KMS-11 (cell line): ENCODE results near the gene TBL2.

Experiments used
- H2AFZ ChIP-seq: fragments of 200-600 bp; sonication (generic); 2 replicates; pipeline ENCODE4 v1.6.1; 2016; ENCODE audit warnings: antibody characterized with exemption, mixed run types, low read depth
- H3K27ac ChIP-seq: fragments of 200-600 bp; sonication (generic); 2 replicates; pipeline ENCODE4 v1.6.1; 2016; ENCODE audit warnings: mild to moderate bottlenecking, mixed run types
- H3K27me3 ChIP-seq: fragments of 200-600 bp; sonication (generic); 2 replicates; pipeline ENCODE4 v1.6.1; 2017; ENCODE audit warnings: mild to moderate bottlenecking, low read depth, mixed run types, moderate library complexity; ENCODE audit not compliant: insufficient read depth
- H3K36me3 ChIP-seq: fragments of 200-600 bp; sonication (generic); 2 replicates; pipeline ENCODE4 v1.6.1; 2017; ENCODE audit warnings: mild to moderate bottlenecking, mixed run types; ENCODE audit not compliant: insufficient read depth
- H3K4me1 ChIP-seq: fragments of 200-600 bp; sonication (generic); 2 replicates; pipeline ENCODE4 v1.6.1; 2016; ENCODE audit warnings: mild to moderate bottlenecking, low read depth, mixed run types; ENCODE audit not compliant: poor library complexity, severe bottlenecking
- H3K4me2 ChIP-seq: fragments of 200-600 bp; sonication (generic); 2 replicates; pipeline ENCODE4 v1.7.0; 2016; ENCODE audit warnings: mild to moderate bottlenecking, mixed run types
- H3K4me3 ChIP-seq: fragments of 200-600 bp; sonication (generic); IDR thresholded peaks from 2 replicates; pipeline ENCODE4 v1.6.1; 2017; ENCODE audit warnings: low read depth, low read length, mixed read lengths; ENCODE audit not compliant: insufficient read depth
- H3K79me2 ChIP-seq: fragments of 200-600 bp; sonication (generic); 2 replicates; pipeline ENCODE4 v1.6.1; 2016; ENCODE audit warnings: low read depth, mixed run types; ENCODE audit not compliant: insufficient read depth
- H3K9ac ChIP-seq: fragments of 200-600 bp; sonication (generic); 2 replicates; pipeline ENCODE4 v1.6.1; 2016; ENCODE audit warnings: mild to moderate bottlenecking, mixed run types
- H4K20me1 ChIP-seq: fragments of 200-600 bp; sonication (generic); 2 replicates; pipeline ENCODE4 v1.6.1; 2016; ENCODE audit warnings: mild to moderate bottlenecking, mixed run types; ENCODE audit not compliant: insufficient read depth
- TF ChIP-seq, protein P1 (sequence below): fragments of 200-600 bp; sonication (generic); conservative IDR thresholded peaks from 2 replicates; pipeline ENCODE4 v1.6.1; 2017; ENCODE audit warnings: low read depth, mild to moderate bottlenecking, antibody characterized with exemption, low read length, moderate library complexity, mixed read lengths

TBL2 gene

DNA sequence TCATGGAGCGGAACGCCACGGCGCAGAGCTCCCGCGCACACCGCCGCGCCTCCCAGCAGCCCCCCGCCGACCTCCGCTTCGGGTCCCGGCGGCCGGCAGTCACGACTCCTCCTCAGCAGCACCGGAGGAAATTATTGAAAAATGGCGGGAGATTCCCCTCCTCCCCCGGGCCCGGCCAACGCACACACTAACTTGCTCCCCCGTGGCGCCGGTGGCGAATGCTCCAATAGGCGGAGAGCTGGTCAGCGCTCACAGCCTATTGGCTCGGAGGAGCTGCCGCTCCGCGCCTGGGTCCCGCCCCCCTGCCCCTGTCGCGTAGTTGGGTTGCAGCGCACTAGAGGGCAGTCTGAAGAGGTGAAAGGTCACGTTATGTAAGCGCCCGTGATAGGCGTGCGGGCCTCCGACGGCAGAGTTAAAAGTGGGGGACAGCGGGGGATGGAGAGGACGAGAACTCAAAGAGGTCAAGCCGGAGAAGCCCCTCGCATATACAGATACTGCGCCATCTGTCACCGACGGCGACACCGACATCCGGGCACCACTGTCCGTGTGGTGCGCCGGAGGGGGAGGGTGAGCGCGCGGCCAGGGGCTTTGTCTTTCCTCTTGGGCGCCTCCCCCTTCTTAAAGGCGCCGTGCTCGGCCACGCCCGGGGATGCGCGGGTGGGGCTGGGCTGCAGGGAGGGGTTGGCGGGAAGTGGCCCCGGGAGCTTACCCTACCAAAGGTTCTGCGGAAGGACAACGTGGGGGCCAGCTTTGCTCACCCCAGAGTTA is 56.1 kb downstream of the TBL2 start, which contains the start of gene BAZ1B:
TSS of gene BAZ1B (minus strand) at position 189 of the 768 bp plus-strand sequence. CDS start 360 bp downstream, outside the sequence.
- TF ChIP-seq, protein P1, sequence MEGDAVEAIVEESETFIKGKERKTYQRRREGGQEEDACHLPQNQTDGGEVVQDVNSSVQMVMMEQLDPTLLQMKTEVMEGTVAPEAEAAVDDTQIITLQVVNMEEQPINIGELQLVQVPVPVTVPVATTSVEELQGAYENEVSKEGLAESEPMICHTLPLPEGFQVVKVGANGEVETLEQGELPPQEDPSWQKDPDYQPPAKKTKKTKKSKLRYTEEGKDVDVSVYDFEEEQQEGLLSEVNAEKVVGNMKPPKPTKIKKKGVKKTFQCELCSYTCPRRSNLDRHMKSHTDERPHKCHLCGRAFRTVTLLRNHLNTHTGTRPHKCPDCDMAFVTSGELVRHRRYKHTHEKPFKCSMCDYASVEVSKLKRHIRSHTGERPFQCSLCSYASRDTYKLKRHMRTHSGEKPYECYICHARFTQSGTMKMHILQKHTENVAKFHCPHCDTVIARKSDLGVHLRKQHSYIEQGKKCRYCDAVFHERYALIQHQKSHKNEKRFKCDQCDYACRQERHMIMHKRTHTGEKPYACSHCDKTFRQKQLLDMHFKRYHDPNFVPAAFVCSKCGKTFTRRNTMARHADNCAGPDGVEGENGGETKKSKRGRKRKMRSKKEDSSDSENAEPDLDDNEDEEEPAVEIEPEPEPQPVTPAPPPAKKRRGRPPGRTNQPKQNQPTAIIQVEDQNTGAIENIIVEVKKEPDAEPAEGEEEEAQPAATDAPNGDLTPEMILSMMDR: 0 out of 2 replicates have a peak, but pooled peaks have one; percentile 26
- peak within 1 kb of the TSS; percentile 85 for H3K4me2 ChIP-seq
- no peaks in the 10 kb centered on the region for H3K27me3 ChIP-seq
- peak within 1 kb of the TSS; percentile 64 for H2AFZ ChIP-seq
- H3K36me3 ChIP-seq: peaks cover 16% of the 10 kb centered on the region; the same call in 1 of the 2 replicates
- H3K4me1 ChIP-seq: peaks cover 50% of the 10 kb centered on the region
- peaks cover 44% of the 10 kb centered on the region for H3K79me2 ChIP-seq
- H3K4me3 ChIP-seq: no peak within 1 kb of the TSS
- peaks cover 21% of the 10 kb centered on the region for H4K20me1 ChIP-seq
- peak within 1 kb of the TSS; percentile 94 for H3K9ac ChIP-seq
- peak within 1 kb of the TSS; percentile 86 for H3K27ac ChIP-seq

DNA sequence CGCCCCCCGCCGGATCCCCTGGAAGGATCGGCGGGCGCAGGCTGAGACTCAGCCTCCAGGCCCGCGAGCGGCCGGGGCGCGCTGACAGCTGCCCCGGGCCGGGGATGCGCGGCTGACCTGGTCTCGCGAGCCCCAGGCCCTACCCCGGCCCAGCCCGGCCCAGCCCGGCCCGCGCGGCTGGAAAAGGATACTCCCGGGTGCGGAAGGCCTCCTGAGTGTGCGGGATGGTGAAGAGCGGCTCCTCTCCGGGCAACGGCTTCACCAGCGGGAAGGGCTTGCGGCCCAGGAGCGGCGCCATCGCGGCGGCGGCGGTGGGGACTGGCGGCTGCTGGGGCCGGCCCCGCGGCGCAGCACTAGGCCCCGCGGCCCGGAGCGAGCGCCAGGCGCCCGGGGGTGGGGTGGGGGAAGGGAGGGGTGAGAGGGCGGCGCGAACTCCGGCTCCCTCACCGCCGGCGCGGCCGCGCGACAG is 56.7 kb downstream of the TBL2 start:
- peaks cover 47% of the 10 kb centered on the region for H3K4me1 ChIP-seq
- H2AFZ ChIP-seq: peak overlapping the region; percentile 64
- H4K20me1 ChIP-seq: peaks cover 21% of the 10 kb centered on the region
- H3K79me2 ChIP-seq: peaks cover 51% of the 10 kb centered on the region
- peaks cover 21% of the 10 kb centered on the region; the same call in 1 of the 2 replicates for H3K36me3 ChIP-seq
- H3K9ac ChIP-seq: peak overlapping the region; percentile 94
- H3K4me3 ChIP-seq: no peak overlapping the region
- no peaks in the 10 kb centered on the region for H3K27me3 ChIP-seq
- peak overlapping the region; percentile 86 for H3K27ac ChIP-seq
- TF ChIP-seq, protein P1: no peak
- H3K4me2 ChIP-seq: peak overlapping the region; percentile 85; the same call in 1 of the 2 replicates

DNA sequence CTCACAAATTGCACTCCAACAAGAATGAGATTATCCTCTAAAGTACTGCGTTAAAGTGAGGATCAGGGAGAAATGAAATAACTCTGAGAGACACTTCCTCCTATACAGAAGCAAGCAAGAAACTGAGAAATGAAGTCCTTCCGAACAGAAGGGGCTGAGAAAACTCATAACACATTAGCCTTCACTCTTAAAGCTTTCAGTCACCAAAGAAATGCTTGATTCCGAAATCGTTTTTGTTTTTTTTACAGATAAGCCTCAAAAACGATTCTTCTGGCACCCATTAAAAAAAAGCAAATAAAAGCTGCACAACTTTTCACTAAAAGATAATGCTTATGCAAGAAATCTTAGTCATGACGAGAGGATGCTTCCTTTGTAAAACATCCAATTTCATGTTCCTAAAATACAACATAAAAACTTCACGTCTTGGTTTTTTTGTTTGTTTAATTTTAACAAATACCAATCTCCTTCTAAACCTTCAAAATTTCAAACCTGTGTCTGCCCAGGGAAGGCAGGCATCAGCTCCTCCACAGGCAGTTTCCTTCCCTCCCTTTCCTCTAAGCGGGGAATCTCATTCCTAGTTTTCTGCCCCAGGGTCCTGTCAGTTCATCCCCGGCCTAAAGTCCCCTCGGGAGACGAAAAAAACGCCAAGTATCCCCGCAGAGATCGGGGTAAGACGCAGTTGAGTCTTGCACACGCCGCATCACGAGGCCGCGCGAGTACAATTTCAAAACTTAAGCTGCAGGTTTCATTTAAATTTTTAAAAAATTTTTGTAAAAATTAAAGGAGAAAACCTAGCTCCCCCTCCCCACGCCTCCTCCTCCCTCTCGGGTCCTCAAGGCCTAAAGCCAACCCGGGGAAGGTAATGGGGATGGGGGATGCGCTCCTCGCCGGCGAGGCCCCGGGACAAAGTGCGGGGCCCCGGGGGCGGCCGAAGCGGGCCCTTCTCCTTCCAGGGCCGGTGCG is 57.4 kb downstream of the TBL2 start:
- no peak overlapping the region for H3K4me3 ChIP-seq
- peaks cover 24% of the 10 kb centered on the region; the same call in 1 of the 2 replicates for H3K36me3 ChIP-seq
- H3K27ac ChIP-seq: peak overlapping the region; percentile 86
- TF ChIP-seq, protein P1: no peak
- H3K4me1 ChIP-seq: peaks cover 40% of the 10 kb centered on the region
- no peaks in the 10 kb centered on the region for H3K27me3 ChIP-seq
- peaks cover 25% of the 10 kb centered on the region for H4K20me1 ChIP-seq
- peak overlapping the region; percentile 85 for H3K4me2 ChIP-seq
- no peak overlapping the region; the same call in 1 of the 2 replicates for H2AFZ ChIP-seq
- peaks cover 58% of the 10 kb centered on the region for H3K79me2 ChIP-seq
- peak overlapping the region; percentile 94 for H3K9ac ChIP-seq
